BLaER1 treated with 17β-estradiol and CSF1 and Interleukin-3, amounts not matched to agents 10 nM and 100 nM (cell line): ENCODE measurements around the gene RAD21L1.
"Not testable (repeated sequence)": the region's sequence is repeated elsewhere in the genome, so short reads cannot be mapped to it uniquely, and the experiment has no call there.

Experiments used
- H3K27ac ChIP-seq, 11 experiments: shearing (Covaris generic); formaldehyde crosslinking; 2 replicates each; pipeline ENCODE4 v1.8.1; 2022
- H3K27me3 ChIP-seq, 11 experiments: shearing (Covaris generic); formaldehyde crosslinking; 2 replicates each; pipeline ENCODE4 v1.8.1; 2022
- H3K36me3 ChIP-seq, 11 experiments: shearing (Covaris generic); formaldehyde crosslinking; 2 replicates each; pipeline ENCODE4 v1.8.1; 2022
- H3K4me1 ChIP-seq, 10 experiments: shearing (Covaris generic); formaldehyde crosslinking; 2 replicates each; pipeline ENCODE4 v1.8.1; 2022
- H3K4me2 ChIP-seq, 11 experiments: shearing (Covaris generic); formaldehyde crosslinking; 2 replicates each; pipeline ENCODE4 v1.8.1; 2022
- H3K4me3 ChIP-seq, 10 experiments: shearing (Covaris generic); formaldehyde crosslinking; 2 replicates each; pipeline ENCODE4 v1.8.1; 2022
- H3K9ac ChIP-seq, 11 experiments: shearing (Covaris generic); formaldehyde crosslinking; 2 replicates each; pipeline ENCODE4 v1.8.1; 2022
- H3K9me3 ChIP-seq, 11 experiments: shearing (Covaris generic); formaldehyde crosslinking; replicated peaks in 1 of 11; 2 replicates each; pipeline ENCODE4 v1.8.1; 2022
- H4K20me1 ChIP-seq, 11 experiments: shearing (Covaris generic); formaldehyde crosslinking; 2 replicates each; pipeline ENCODE4 v1.8.1; 2022
- Cebpa-rat ChIP-seq, 11 experiments: shearing (Covaris generic); IDR thresholded peaks; 2 replicates each; pipeline ENCODE4 v1.8.1; 2022

The RAD21L1 gene

DNA sequence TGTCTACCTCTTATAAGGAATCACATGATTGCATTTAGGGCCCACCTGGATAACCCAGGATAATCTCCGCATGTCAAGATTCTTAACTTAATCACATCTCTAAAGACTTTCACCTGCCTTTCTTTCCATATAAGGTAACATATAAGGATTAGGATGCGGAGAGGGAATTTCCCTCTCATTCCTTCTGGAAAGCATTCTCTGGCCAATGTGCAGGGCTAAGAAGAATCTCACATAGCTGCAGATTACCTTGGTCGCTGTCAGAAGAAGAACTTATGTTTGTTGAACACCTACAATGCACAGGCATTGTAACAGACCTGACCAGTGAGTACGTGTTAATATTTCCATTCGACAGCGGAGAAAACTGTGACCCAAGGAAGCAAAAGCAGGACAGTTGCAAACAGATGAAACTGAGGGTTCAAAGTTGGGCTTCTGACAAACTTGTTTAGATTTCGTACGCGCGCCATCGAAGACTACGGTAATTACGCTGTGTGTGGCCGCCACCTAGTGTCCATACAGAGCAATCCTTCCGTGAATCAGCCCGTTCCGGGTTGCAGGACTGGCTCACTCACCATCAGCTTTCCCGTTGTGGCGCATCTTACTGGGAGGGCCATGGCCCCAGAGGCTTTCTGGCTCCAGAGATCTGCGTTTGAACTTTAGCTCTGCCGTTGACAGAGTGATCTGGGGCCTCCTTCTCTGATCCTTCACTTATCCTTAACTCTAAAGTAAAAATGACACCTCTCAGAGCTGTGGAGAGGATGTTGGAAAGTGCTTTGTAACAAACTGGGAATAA, 13.0 kb upstream of the RAD21L1 start:
- Histone ChIP-seq H3K4me3 (no peak overlapping the region), H3K27me3 (no peaks in the 10 kb centered on the region), H3K4me2 (peak overlapping the region in 3 of 11 experiments; percentile 8 to 14 (median 9); a peak in 1 of 22 replicates), H3K9me3 (no peaks in the 10 kb centered on the region), H3K36me3 (no peaks in the 10 kb centered on the region), H3K27ac (no peak overlapping the region), H3K9ac (no peak overlapping the region), H4K20me1 (no peaks in the 10 kb centered on the region; a peak in 1 of 22 replicates), H3K4me1 (peaks cover 6 to 11% (median 9%) of the 10 kb centered on the region in 10 experiments; a peak in 14 of 20 replicates)
- no peak for TF ChIP-seq Cebpa-rat (IDR thresholded peaks at IDR 0.05)

DNA sequence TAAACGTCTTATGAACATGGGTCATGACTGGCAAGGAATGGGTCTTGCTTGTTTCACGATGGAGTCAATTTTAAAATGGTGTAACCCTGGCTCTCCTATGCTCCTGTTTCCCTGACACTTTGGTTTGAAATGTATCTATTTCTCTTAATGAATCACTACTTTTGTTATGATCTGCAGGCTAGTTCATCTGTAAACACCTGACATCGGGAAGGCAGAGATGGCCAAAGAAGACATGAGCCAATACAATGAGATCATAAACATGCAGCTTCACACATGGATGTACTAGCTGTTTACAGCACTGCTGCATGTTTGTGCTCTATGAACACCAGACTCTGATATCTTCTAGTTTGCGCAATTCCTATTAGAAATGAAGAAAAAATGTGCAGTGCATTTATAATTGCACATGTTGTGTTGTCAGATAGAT, 11.0 kb upstream of the RAD21L1 start:
- Histone ChIP-seq H3K27ac (no peak overlapping the region), H3K9me3 (no peaks in the 10 kb centered on the region), H3K27me3 (no peaks in the 10 kb centered on the region), H3K4me1 (peaks cover 6 to 11% (median 9%) of the 10 kb centered on the region in 10 experiments; a peak in 14 of 20 replicates), H3K4me3 (no peak overlapping the region), H4K20me1 (no peaks in the 10 kb centered on the region; a peak in 1 of 22 replicates), H3K4me2 (no peak overlapping the region), H3K36me3 (no peaks in the 10 kb centered on the region), H3K9ac (no peak overlapping the region)
- TF ChIP-seq Cebpa-rat (IDR thresholded peaks at IDR 0.05), result no peak

DNA sequence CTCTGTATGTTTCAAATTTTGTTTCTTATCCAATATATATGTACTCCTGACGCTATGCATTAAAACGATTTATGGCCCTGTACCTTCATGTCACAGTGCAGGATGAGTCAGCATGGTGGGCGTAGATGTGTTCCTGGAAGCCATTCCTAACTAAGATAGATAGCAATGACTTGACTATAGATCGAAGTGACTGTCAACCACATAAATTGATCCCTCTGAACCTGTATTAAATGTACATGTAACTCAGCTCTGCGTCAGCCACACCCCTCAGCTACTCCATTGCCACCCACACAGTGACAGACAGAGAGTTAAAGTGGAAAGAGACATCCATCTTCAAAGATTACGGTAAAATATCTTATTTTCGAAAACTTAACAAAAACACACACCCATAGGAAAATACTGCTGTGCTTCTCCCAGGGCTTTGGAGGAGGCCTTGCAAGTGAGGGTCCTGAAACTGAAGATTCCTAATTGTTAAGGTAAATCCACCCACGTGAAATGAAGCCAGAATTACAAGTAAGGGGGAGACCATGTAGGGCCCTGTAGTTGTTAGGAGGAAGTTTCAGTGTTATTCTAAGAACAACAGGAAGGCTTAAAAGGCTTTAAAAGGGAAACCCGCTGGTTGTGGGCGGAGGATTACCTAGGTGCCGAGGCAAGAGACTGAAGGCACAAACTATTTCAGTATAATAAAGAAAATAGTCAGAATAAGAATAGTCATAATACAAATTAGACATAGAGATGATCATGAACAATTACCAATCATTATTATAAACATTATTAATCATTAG, 10.3 kb upstream of the RAD21L1 start:
- H3K4me3 ChIP-seq, result no peak overlapping the region

DNA sequence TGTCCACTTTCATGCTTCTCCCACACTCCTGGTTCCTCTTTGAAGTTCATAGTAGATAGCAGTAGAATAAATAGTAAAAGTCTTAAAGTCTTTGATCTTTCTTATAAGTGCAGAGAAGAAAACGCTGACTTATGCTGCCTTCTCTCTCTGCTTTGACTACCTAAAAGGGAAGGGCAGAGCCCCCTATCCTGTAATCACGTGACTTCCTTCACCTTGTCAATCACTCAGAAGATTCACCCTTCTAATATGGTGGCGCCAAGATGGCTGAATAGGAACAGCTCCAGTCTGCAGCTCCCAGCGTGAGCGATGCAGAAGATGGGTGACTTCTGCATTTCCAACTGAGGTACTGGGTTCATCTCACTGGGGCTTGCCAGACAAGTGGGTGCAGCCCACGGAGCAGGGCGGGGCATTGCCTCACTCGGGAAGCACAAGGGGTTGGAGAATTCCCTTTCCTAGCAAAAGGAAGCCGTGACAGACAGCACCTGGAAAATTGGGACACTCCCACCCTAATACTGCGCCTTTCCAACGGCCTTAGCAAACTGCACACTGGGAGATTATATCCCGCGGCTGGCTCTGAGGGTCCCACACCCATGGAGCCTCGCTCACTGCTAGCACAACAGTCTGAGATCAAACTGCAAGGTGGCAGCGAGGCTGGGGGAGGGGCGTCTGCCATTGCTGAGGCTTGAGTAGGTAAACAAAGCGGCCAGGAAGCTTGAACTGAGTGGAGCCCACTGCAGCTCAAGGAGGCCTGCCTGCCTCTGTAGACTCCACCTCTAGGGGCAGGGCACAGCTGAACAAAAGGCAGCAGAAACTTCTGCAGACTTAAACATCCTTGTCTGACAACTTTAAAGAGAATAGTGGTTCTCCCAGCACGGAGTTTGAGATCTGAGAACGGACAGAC, 9.1 kb upstream of the RAD21L1 start:
- H3K36me3 ChIP-seq, H3K9ac ChIP-seq, H4K20me1 ChIP-seq, H3K27me3 ChIP-seq, H3K4me3 ChIP-seq, H3K27ac ChIP-seq, H3K9me3 ChIP-seq: not testable (repeated sequence)
- Histone ChIP-seq H3K4me1 (peaks cover 6 to 11% (median 9%) of the 10 kb centered on the region in 10 experiments; a peak in 14 of 20 replicates), H3K4me2 (peak overlapping the region in 1 of 11 experiments; percentile 35; a peak in 1 of 22 replicates)

More for the DNA sequence above, 10.3 kb upstream of the RAD21L1 start:
- Histone ChIP-seq H3K36me3 (no peaks in the 10 kb centered on the region), H3K4me1 (peaks cover 6 to 11% (median 9%) of the 10 kb centered on the region in 10 experiments; a peak in 14 of 20 replicates), H3K9ac (no peak overlapping the region), H4K20me1 (no peaks in the 10 kb centered on the region; a peak in 1 of 22 replicates), H3K27ac (no peak overlapping the region), H3K27me3 (no peaks in the 10 kb centered on the region), H3K4me2 (peak overlapping the region; percentile 20 to 55 (median 45); a peak in 21 of 22 replicates), H3K9me3 (no peaks in the 10 kb centered on the region)
- no peak for TF ChIP-seq Cebpa-rat (IDR thresholded peaks at IDR 0.05)

DNA sequence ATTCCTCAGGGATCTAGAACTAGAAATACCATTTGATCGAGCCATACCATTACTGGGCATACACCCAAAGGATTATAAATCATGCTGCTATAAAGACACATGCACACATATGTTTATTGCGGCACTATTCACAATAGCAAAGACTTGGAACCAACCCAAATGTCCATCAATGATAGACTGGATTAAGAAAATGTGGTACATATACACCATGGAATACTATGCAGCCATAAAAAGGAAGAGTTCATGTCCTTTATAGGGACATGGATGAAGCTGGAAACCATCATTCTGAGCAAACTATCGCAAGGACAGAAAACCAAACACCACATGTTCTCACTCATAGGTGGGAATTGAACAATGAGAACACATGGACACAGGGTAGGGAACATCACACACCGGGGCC, 3.1 kb upstream of the RAD21L1 start:
- not testable (repeated sequence) for H3K4me3 ChIP-seq, H4K20me1 ChIP-seq, H3K9me3 ChIP-seq, H3K36me3 ChIP-seq, H3K4me2 ChIP-seq, H3K27ac ChIP-seq, H3K9ac ChIP-seq
- H3K4me1 ChIP-seq, result peaks cover 4 to 13% (median 9%) of the 10 kb centered on the region in 10 experiments; a peak in 15 of 20 replicates
- H3K27me3 ChIP-seq, result peaks cover 17 to 24% (median 19%) of the 10 kb centered on the region in 11 experiments

DNA sequence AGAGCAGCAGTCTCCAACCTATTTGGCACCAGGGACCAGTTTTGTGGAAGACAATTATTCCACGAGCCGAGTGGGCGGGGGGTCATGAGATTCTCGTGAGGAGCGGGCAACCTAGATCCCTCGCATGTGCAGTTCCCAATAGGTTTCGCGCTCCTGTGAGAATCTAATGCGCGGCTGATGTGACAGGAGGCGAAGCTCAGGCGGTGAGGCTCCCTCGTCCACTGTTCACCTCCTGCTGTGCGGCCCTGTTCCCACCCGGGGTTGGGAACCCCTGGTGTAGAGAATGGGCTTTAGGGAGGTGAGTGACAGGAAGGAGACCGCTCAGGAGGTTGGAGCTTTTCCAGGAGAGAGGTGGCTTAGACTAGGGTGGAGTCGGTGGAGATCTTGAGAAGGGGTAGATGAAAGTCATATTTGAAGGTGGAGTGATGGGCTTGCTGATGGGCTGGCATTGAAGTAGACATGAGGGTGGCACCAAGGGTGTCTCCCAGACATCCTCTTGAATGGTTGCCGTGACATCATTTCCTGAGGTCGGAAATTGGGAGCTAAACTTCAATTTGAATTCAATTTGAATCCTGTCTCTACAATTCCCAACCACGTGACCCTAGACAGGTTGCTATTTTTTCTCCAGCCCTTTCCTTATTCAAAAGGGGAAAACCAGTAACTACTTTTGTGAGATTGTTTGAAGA, 1.5 kb upstream of the RAD21L1 start:
- H4K20me1 ChIP-seq, result no peaks in the 10 kb centered on the region
- H3K9me3 ChIP-seq, result peaks cover 0 to 5% (median 0%) of the 10 kb centered on the region in 11 experiments; a peak in 1 of 22 replicates
- H3K4me1 ChIP-seq, result peaks cover 4 to 13% (median 9%) of the 10 kb centered on the region in 10 experiments; a peak in 15 of 20 replicates
- no peak overlapping the region for H3K9ac ChIP-seq
- no peaks in the 10 kb centered on the region for H3K36me3 ChIP-seq
- no peak overlapping the region for H3K4me2 ChIP-seq
- H3K27ac ChIP-seq, result no peak overlapping the region
- H3K4me3 ChIP-seq, result no peak overlapping the region
- no peak for TF ChIP-seq Cebpa-rat (IDR thresholded peaks at IDR 0.05)
- H3K27me3 ChIP-seq, result peaks cover 20 to 32% (median 27%) of the 10 kb centered on the region in 11 experiments

DNA sequence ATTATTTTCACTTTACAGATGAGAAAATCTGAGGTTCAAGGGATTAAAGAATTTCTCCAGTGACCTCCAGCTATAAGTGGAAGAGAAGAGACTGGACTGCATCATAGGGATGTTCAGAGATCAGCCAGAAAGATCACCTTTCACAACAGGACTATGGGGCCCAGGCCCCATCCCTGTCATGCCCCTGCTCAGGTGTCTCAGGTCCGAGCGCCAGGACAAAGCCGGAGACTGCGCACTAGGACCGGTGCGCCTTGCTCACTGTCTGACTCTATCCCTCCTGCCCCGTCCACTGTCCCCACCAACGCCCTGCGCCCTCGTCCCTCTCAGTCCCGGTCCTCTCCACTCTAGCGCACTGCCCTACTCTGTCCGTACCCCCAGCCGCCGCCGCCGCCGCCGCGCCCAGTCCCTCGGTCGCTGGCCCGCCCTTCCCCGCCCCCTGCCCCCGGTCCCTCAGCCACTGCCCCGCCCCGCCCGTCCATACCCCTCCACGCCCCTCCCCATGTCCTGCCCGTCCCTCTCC, 521 bp upstream of the RAD21L1 start:
- Histone ChIP-seq H3K4me3 (no peak overlapping the region), H3K4me1 (peaks cover 4 to 13% (median 9%) of the 10 kb centered on the region in 10 experiments; a peak in 15 of 20 replicates), H3K27ac (no peak overlapping the region), H3K9me3 (peaks cover 0 to 5% (median 0%) of the 10 kb centered on the region in 11 experiments; a peak in 1 of 22 replicates), H3K4me2 (peak overlapping the region in 1 of 11 experiments; percentile 30; a peak in 2 of 22 replicates), H3K27me3 (peaks cover 20 to 32% (median 27%) of the 10 kb centered on the region in 11 experiments), H3K36me3 (no peaks in the 10 kb centered on the region), H3K9ac (no peak overlapping the region), H4K20me1 (no peaks in the 10 kb centered on the region)
- TF ChIP-seq Cebpa-rat (IDR thresholded peaks at IDR 0.05), result no peak

DNA sequence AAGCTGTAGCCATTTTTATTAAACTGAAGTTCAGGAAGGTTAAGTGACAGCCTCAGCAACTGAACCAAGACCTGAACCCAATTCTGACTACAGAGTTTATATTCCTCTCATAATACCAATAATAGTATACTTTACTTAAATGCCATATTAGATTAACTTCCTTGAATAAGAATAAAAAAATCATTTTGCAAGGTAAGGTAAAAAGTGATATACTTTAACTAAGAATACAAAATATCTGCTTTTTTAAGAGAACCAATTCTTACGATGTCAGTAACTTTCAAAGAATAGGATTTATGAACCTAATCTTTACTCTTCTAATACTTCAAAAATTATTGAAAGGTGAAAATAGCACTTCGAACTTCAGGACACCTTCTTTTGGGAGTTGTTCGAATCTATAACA, 3.7 kb downstream of the RAD21L1 start:
- no peak for TF ChIP-seq Cebpa-rat (IDR thresholded peaks at IDR 0.05)
- Histone ChIP-seq H3K9ac (no peak overlapping the region), H4K20me1 (no peaks in the 10 kb centered on the region), H3K27me3 (peaks cover 20 to 32% (median 27%) of the 10 kb centered on the region in 11 experiments), H3K4me3 (no peak overlapping the region), H3K4me2 (no peak overlapping the region), H3K27ac (no peak overlapping the region), H3K4me1 (peaks cover 4 to 18% (median 9%) of the 10 kb centered on the region in 10 experiments; a peak in 16 of 20 replicates), H3K36me3 (no peaks in the 10 kb centered on the region), H3K9me3 (no peaks in the 10 kb centered on the region)
